ENCODE results near the gene ZNF606.

The ZNF606 gene

GRCh38 chr19:58002384-58003173 is at the start of gene ZNF606:
Gene ZNF606 (minus strand): TSS chr19:58002820. CDS start chr19:58001319, 1,501 bp downstream.
- DNase-seq = peak; percentile 84

DNA sequence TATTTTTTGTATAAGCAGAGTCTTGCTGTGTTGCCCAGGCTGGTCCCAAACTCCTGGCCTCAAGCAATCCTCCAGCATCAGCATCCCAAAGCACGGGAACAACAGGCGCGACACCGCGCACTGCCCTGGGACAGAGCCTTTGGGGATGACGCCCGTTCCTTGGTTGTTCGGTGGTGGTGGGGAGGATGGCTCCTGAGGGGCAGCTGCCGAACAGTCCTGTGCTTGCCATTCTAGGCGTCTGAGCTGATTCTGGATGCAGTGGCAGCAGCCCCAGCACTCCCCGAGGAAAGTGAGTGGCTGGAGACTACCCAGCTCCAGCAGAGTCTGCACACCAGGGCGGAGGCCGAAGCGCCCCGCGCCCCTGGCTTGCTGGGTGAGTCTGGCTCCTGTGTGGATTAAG is 49.6 kb upstream of the ZNF606 start:
- DNase-seq = no peak

DNA sequence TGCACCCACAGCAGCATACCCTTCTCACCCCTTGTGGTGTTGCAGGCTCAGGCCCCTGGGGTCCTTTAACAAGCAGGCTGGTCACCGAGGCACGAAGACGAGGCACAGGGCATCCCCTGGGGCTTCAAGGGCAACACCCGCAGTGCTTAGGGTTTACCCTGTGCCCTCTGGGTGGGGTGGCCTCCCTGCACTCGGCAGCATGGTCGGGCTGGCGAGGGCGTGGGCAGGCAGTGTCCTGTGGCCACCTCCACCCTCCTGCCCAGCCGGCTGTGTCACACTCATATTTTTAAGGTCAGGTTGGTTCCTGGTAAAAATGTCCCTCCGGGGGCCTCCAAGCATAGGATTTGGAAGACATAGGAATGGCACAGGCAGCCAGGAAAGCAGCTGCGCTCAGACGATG is 45.1 kb upstream of the ZNF606 start:
- no peak for DNase-seq

DNA sequence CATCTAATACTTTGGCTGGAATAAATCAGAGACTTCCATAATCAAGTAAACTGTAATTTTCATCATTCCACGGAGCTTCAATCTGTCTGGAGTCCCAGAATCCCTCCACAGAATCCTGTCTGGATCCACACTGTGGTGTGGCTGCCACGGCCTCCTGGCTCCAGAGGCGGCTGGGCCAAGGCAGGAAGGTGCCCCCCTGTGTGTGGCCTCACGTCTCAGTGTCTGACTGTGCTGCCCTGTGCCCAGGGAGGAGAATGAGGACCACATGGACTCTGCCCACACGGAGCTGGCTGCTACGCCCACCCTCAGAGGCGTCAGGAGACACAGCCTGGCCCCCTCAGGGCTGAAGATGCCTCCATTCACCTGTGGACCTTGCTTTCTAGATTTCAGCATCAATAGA is 44.2 kb upstream of the ZNF606 start:
- DNase-seq = no peak

- no peak for DNase-seq
Measured at GRCh38 chr19:58045411-58046050, 42.9 kb upstream of the ZNF606 start.

DNA sequence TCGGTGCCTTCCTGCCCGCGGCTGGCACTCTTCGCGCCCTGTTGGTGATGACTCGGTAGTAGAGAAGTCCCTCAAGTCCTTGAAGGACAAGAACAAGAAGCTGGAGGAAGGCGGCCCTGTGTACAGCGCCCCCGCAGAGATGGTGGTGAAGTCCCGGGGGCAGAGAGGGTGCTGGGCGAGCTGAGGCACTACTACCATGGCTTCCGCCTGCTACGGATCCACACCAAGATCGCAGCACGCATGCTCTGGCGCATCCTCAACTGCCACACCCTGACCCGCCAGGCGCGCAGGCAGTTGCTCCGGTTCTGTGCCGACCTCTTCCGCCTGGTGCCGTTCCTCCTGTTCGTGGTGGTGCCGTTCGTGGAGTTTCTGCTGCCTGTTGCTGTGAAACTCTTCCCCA is 42.3 kb upstream of the ZNF606 start:
- DNase-seq = no peak

- DNase-seq = no peak
Measured at GRCh38 chr19:58044391-58044790, 41.8 kb upstream of the ZNF606 start.

GRCh38 chr19:58042495-58043340 is 40.1 kb upstream of the ZNF606 start:
- DNase-seq = no peak

GRCh38 chr19:58040751-58041525 is 38.3 kb upstream of the ZNF606 start:
- no peak for DNase-seq

DNA sequence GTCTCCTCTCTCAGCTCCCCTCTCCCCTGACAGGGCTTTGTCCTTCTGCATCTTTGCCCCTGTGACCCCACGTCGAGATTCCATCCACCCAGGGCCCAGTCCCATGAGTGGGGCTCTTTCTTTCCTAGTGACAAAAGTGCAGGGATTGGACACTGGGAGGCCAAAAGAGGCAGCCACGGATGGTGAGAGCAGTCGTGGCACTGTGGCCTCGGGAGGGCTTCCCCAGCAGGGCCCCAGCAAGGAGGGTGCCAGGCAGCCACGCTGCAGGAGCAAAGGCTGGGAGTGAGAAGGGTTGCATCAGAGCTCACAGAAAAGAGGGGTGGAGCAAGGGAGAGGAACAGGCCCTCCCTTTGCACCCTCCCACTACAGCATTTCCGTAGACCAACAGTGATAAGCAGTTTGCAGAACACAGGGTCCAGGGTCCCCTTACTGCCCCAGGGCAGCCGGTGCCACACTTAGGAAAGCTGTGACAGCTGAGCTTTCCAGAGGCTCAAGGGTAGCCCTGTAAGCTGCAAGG is 36.1 kb upstream of the ZNF606 start:
- no peak for DNase-seq

GRCh38 chr19:58037927-58038687 is 35.5 kb upstream of the ZNF606 start:
- DNase-seq = no peak

- no peak for DNase-seq
Measured at GRCh38 chr19:58035863-58036262, 33.2 kb upstream of the ZNF606 start.

- no peak for DNase-seq
Measured at GRCh38 chr19:58034477-58034793, 31.8 kb upstream of the ZNF606 start.

GRCh38 chr19:58033741-58034476 is 31.3 kb upstream of the ZNF606 start, which contains the start of gene ZSCAN1:
Gene ZSCAN1 (plus strand): TSS chr19:58034025. CDS start chr19:58037837, 3,812 bp downstream.
- peak; percentile 54 for DNase-seq

- DNase-seq = no peak
Measured at GRCh38 chr19:58024661-58025060, 22.0 kb upstream of the ZNF606 start.

GRCh38 chr19:58022283-58022660 is 19.7 kb upstream of the ZNF606 start:
- no peak for DNase-seq

DNA sequence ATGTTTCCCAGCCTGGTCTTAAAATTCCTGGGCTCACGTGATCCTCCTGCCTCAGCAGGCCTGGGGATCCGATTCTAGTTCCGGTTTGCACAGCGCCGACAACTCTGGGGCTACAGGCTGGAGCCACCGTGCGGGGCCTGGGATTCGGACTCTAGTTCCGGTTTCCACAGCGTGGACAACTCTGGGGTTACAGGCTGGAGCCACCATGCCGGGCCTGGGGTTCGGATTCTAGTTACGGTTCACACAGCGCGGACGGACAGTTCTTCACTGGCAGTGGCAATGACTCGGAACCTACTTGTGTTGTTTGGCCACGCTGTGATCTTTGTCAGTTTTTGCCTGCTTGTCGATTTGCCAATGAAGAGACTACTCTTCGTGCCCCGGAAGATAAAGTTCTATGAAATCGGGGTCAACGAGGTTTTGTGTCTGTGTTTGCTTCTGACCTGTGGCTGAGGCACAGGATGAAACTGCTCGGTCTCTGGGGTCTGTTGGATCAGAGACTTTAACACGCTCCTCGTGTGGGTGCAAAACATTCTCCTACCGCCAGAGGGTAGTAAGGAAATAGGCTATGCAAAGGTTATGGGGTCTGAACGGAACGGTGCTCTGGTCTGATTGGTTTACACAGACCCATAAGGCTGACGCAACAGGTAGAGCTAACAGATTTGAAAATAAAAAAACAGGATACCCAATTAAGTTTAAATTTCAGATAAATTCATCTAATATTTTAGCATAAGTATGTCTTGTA is 19.1 kb upstream of the ZNF606 start:
- DNase-seq = peak; percentile 30

DNA sequence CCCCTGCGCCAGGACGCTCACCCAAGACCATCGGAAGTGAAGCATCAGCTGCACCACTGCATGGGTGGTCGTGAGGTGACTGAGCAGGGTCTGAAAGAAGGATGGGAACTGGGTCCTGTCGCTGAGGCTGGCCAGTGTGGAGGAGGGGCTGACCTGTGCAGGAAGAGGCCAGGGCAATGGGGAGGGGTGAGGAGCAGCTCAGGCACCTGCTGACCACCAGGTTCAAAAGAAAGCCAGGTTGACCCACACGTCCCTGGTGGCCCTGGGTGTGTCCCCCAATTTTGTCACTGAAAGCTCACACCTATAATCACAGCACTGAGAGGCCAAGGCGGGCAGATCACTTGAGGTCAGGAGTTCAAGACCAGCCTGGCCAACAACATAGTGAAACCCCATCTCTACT is 17.5 kb upstream of the ZNF606 start:
- DNase-seq = no peak

GRCh38 chr19:58014141-58014540 is 11.5 kb upstream of the ZNF606 start:
- DNase-seq = no peak

GRCh38 chr19:58010507-58010906 is 7.9 kb upstream of the ZNF606 start:
- no peak for DNase-seq
